Measurements from ENCODE around the gene CACNA1D. TPM values are rescaled to one million over a fixed set of nuclear protein-coding genes. Genes with fewer than 3 reads are reported as not detected.

The CACNA1D gene
- total RNA-seq, 4 donors from 2014 or later = 74.6 to 194 (median 105) TPM

- Histone ChIP-seq H3K27me3 (no peaks in the 10 kb centered on the region), H3K4me3 (no peak overlapping the region), H3K9me3 (no peaks in the 10 kb centered on the region), H3K36me3 (peaks cover 0 to 3% (median 0%) of the 10 kb centered on the region in 3 donors), H3K27ac (no peak overlapping the region), H3K4me1 (no peaks in the 10 kb centered on the region)
- DNase-seq = peak in 1 of 3 donors; percentile 17
- TF ChIP-seq CTCF (IDR thresholded peaks at IDR 0.05) (no peak), POLR2A (IDR thresholded peaks at IDR 0.05) (no peak)
Measured at GRCh38 chr3:53803124-53803815, 308.9 kb downstream of the CACNA1D start.

- Histone ChIP-seq H3K27ac (no peak overlapping the region), H3K4me3 (no peak overlapping the region), H3K9me3 (no peaks in the 10 kb centered on the region), H3K36me3 (peaks cover 0 to 3% (median 0%) of the 10 kb centered on the region in 3 donors), H3K4me1 (no peaks in the 10 kb centered on the region), H3K27me3 (no peaks in the 10 kb centered on the region)
- peak in 1 of 3 donors; percentile 31 for DNase-seq
- TF ChIP-seq POLR2A (IDR thresholded peaks at IDR 0.05) (no peak), CTCF (IDR thresholded peaks at IDR 0.05) (no peak)
Measured at GRCh38 chr3:53803816-53804695, 309.6 kb downstream of the CACNA1D start.

GRCh38 chr3:53804697-53805462 is 310.5 kb downstream of the CACNA1D start:
- H3K4me3 ChIP-seq = no peak overlapping the region
- H3K9me3 ChIP-seq = no peaks in the 10 kb centered on the region
- peak in 2 of 3 donors; percentile 29 to 33 for DNase-seq
- TF ChIP-seq CTCF (IDR thresholded peaks at IDR 0.05) = no peak
- TF ChIP-seq POLR2A (IDR thresholded peaks at IDR 0.05) = no peak
- no peaks in the 10 kb centered on the region for H3K27me3 ChIP-seq
- H3K36me3 ChIP-seq = peaks cover 0 to 3% (median 0%) of the 10 kb centered on the region in 3 donors
- no peak overlapping the region for H3K27ac ChIP-seq
- H3K4me1 ChIP-seq = no peaks in the 10 kb centered on the region

GRCh38 chr3:53805463-53806159 is 311.2 kb downstream of the CACNA1D start:
- no peak overlapping the region for H3K27ac ChIP-seq
- no peak for TF ChIP-seq CTCF (IDR thresholded peaks at IDR 0.05)
- no peak for TF ChIP-seq POLR2A (IDR thresholded peaks at IDR 0.05)
- no peaks in the 10 kb centered on the region for H3K9me3 ChIP-seq
- no peak overlapping the region for H3K4me3 ChIP-seq
- no peaks in the 10 kb centered on the region for H3K27me3 ChIP-seq
- H3K36me3 ChIP-seq = no peaks in the 10 kb centered on the region
- DNase-seq = peak in 1 of 3 donors; percentile 24
- H3K4me1 ChIP-seq = no peaks in the 10 kb centered on the region
